ENCODE results near the gene GAK. TPM values are rescaled to one million over a fixed set of nuclear protein-coding genes. Genes with fewer than 3 reads are reported as not detected.

Gene GAK
- polyA plus RNA-seq, 1 experiment, result 17.0 TPM

- POLR2A ChIA-PET, result no interaction called here
- CTCF ChIA-PET, result interaction anchor here (0.7 kb wide), 1 partner anchor 157 kb away, joined by 5 read pairs; no protein-coding TSS in a partner anchor
- Histone ChIP-seq H3K9me3 (ENCODE audit: control insufficient read depth, insufficient read depth, low read length) (no peaks in the 10 kb centered on the region; the same call in 1 of the 2 replicates), H3K4me3 (ENCODE audit: low read depth, low read length) (no peak overlapping the region), H3K27me3 (ENCODE audit: control insufficient read depth, insufficient read depth, low read length) (no peaks in the 10 kb centered on the region), H3K27ac (ENCODE audit: low read depth, low read length) (no peak overlapping the region)
- no peak for DNase-seq (ENCODE audit: low read depth, low spot score)
- TF ChIP-seq, protein P1, sequence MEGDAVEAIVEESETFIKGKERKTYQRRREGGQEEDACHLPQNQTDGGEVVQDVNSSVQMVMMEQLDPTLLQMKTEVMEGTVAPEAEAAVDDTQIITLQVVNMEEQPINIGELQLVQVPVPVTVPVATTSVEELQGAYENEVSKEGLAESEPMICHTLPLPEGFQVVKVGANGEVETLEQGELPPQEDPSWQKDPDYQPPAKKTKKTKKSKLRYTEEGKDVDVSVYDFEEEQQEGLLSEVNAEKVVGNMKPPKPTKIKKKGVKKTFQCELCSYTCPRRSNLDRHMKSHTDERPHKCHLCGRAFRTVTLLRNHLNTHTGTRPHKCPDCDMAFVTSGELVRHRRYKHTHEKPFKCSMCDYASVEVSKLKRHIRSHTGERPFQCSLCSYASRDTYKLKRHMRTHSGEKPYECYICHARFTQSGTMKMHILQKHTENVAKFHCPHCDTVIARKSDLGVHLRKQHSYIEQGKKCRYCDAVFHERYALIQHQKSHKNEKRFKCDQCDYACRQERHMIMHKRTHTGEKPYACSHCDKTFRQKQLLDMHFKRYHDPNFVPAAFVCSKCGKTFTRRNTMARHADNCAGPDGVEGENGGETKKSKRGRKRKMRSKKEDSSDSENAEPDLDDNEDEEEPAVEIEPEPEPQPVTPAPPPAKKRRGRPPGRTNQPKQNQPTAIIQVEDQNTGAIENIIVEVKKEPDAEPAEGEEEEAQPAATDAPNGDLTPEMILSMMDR (IDR thresholded peaks at IDR 0.05; ENCODE audit: low read depth, low read length), result no peak
Measured at GRCh38 chr4:896216-896615, 35.9 kb downstream of the GAK start.

- Histone ChIP-seq H3K27ac (ENCODE audit: low read depth, low read length) (no peak overlapping the region), H3K9me3 (ENCODE audit: control insufficient read depth, insufficient read depth, low read length) (no peaks in the 10 kb centered on the region; the same call in 1 of the 2 replicates), H3K27me3 (ENCODE audit: control insufficient read depth, insufficient read depth, low read length) (no peaks in the 10 kb centered on the region), H3K4me3 (ENCODE audit: low read depth, low read length) (no peak overlapping the region)
- ChIA-PET POLR2A (no interaction called here), CTCF (interaction anchor here (0.7 kb wide), 1 partner anchor 158 kb away, joined by 5 read pairs; no protein-coding TSS in a partner anchor)
- DNase-seq (ENCODE audit: low read depth, low spot score), result no peak
- TF ChIP-seq, protein P1 (IDR thresholded peaks at IDR 0.05; ENCODE audit: low read depth, low read length), result no peak
Measured at GRCh38 chr4:895596-895995, 36.5 kb downstream of the GAK start.

DNA sequence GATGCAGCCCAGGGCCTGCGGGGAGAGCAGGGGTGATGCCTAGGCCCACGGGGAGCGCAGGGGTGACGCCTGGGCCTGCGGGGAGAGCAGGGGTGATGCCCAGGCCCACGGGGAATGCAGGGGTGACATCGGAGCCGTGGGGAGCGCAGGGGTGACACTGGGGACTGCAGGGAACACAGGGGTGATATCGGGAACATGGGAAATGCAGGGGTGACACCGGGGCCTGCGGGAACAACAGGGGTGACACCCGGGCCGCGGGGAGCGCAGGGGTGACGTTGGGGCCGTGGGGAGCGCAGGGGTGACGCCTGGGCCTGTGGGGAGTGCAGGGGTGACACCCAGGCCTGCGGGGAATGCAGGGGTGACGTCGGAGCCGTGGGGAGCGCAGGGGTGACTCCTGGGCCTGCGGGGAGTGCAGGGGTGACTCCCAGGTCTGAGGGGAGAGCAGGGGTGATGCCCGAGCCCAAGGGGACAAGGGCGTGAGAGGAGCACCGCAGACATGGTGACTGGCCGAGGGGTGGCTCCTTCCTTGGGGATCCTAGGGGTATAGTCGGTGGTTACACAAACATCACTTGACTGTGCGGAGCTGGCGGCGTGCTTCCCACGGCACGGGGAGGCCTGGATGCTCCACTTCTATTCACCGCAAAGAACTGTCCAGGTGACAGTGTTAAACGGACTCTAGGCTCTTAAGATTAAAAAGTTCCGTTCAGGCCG is 38.0 kb downstream of the GAK start:
- POLR2A ChIA-PET, result no interaction called here
- H3K9me3 ChIP-seq (ENCODE audit: control insufficient read depth, insufficient read depth, low read length), result no peaks in the 10 kb centered on the region; the same call in 1 of the 2 replicates

DNA sequence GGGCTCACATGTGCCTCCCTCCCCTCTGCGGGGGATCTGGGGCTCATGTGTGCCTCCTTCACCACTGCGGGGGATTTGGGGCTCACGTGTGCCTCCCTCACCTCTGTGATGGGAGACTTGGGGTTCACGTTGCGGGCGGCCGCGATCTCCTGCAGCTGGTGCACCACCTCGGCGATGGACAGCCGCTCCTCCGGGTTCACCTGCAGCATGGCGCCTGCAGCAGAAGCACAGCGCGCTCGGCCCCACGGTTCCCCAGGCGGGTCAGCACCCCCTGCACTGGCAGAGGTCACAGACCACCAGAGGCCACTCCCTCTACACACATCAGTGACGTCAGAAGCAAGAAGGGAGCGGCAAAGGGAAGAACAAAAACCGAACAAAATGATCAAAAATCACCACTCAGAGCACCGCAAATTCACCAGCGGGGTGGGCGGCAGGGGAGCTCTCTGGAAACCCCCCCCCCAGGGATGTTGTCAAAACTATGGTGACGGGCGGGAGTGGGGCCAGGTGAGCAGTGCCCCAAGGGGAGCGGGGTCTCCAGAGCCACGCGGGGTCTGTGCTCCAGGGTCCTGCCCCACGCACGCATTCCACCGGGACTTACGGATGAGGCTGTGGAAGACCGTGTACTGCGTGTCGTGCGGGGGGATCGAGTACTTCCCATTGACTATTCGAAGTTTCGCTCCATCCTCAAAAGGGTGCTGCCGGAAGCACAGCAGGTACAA is 38.7 kb downstream of the GAK start:
- Histone ChIP-seq H3K4me3 (ENCODE audit: low read depth, low read length) (no peak overlapping the region), H3K27me3 (ENCODE audit: control insufficient read depth, insufficient read depth, low read length) (no peaks in the 10 kb centered on the region), H3K9me3 (ENCODE audit: control insufficient read depth, insufficient read depth, low read length) (peaks cover 5% of the 10 kb centered on the region; the same call in 1 of the 2 replicates), H3K27ac (ENCODE audit: low read depth, low read length) (no peak overlapping the region)
- ChIA-PET POLR2A (no interaction called here), CTCF (no interaction called here)
- DNase-seq (ENCODE audit: low read depth, low spot score), result no peak
- TF ChIP-seq, protein P1 (IDR thresholded peaks at IDR 0.05; ENCODE audit: low read depth, low read length), result no peak

More for the DNA sequence above, 38.0 kb downstream of the GAK start:
- H3K27me3 ChIP-seq (ENCODE audit: control insufficient read depth, insufficient read depth, low read length), result no peaks in the 10 kb centered on the region
- no peak overlapping the region for H3K4me3 ChIP-seq (ENCODE audit: low read depth, low read length)
- H3K27ac ChIP-seq (ENCODE audit: low read depth, low read length), result no peak overlapping the region
- DNase-seq (ENCODE audit: low read depth, low spot score), result no peak
- TF ChIP-seq, protein P1 (IDR thresholded peaks at IDR 0.05; ENCODE audit: low read depth, low read length), result no peak
- CTCF ChIA-PET, result no interaction called here

- H3K4me3 ChIP-seq (ENCODE audit: low read depth, low read length), result no peak overlapping the region
- TF ChIP-seq, protein P1 (IDR thresholded peaks at IDR 0.05; ENCODE audit: low read depth, low read length), result no peak
- peaks cover 12% of the 10 kb centered on the region; the same call in 1 of the 2 replicates for H3K9me3 ChIP-seq (ENCODE audit: control insufficient read depth, insufficient read depth, low read length)
- DNase-seq (ENCODE audit: low read depth, low spot score), result no peak
- no peaks in the 10 kb centered on the region for H3K27me3 ChIP-seq (ENCODE audit: control insufficient read depth, insufficient read depth, low read length)
- H3K27ac ChIP-seq (ENCODE audit: low read depth, low read length), result no peak overlapping the region
- ChIA-PET CTCF (no interaction called here), POLR2A (no interaction called here)
Measured at GRCh38 chr4:892780-893179, 39.3 kb downstream of the GAK start.
